ENCODE measurements around the gene DNM3.

Gene DNM3

DNA sequence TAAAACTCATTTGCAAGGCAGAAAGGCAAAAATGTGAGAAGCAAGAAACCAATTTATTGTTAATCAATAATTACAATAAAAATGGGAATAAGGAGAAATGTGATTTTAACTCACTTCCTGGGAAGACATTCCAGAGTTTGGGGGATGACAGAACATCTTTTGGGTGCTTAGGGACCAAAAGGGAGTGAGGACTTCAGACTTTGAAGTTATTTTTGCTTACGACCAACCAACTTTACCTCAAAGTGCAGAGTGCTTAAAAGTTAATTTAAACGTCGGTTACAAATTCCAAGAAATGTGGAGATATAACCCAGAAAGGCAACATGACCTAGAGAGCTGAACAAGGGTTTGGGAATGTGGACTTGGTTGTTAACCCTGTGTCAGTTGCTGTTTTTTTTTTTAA is 344.7 kb downstream of the DNM3 start:
- DNase-seq = no peak

DNA sequence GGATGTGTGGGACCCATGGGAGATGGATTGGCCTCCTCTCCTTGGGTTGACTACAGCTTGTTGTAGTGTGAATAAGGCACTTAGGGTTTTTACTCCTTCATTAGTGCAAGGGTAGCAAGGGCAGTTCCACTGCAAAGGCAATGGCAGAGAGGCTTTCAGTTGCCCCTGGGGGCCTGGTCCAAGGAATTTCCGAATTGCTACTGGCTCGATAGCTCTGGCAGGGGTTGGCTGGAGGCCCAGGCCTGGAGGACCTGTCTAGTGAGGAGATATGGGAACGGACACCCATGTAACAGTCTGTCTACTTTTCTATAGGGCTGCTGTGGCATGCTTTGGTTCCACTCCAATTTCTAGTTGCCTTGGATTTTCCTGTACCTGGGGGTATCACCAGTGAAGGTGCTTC is 360.3 kb downstream of the DNM3 start:
- DNase-seq = no peak

DNA sequence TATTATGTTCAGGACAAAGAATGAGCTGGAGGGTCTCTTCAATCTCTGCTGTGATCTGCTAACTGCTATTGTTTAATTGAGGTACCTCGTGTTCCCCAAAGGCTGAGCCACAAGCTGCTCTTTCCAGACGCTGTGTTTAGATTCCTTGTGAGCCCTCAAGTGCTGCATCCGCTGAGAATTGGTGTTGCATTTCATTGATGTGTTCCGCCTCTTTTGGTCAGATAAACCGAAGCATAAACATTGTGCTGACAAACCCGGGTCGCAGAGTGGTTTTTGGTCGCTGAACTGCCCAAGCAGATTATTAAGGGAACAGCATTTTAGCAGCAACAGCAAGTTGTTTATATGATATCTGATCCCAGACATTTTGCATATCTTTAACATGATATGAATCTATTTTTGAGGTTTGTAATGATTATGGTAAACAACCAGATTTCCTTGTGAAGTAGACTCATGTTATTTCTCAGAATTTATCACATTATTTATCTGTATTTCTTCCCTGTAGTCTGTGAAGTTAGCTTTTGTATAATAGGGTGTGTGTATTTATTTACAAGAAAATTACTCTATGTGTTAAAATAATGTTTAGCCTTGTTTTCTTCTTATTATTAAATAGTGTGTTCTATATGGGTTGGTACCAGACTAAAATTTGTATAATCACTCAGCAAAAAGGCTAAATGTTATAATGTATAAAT is 362.0 kb downstream of the DNM3 start:
- peak; percentile 43 for DNase-seq

DNA sequence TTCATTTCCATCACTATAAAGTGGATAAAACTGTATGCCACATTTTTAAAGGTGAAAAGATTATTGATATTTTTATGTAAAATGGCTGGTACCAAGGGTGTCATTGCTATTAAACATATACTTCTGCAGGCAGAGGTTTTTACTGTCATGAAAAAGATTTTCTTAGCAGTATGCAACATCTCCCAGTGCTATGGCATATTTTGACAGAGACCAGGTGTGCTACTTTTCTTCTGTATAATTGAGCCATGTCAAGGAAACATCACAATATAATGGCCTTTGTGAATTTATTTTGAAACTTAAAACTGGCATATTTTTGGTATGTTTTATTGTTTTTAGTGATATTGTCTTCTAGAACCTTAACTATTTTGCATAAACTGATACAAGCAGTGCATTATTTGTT is 362.6 kb downstream of the DNM3 start:
- DNase-seq = no peak

DNA sequence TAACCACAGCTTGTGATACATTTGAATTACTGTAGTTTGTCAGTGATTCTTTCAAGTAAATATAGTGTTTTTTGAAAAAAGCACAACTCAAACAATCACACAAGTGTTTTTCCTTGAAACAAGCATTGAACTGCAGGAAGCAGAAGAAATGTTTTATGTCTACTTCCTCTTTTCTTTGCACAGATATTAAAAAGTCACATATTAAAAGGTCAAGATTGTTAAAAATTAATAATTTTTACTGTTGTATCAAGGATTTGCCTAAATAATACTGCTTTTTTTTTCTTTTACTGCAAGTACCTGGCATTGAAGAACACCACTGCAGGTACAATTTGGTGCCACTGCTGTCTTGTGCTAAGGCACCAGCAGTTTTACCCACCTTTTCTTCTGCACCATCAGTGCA is 365.0 kb downstream of the DNM3 start:
- DNase-seq = no peak

DNA sequence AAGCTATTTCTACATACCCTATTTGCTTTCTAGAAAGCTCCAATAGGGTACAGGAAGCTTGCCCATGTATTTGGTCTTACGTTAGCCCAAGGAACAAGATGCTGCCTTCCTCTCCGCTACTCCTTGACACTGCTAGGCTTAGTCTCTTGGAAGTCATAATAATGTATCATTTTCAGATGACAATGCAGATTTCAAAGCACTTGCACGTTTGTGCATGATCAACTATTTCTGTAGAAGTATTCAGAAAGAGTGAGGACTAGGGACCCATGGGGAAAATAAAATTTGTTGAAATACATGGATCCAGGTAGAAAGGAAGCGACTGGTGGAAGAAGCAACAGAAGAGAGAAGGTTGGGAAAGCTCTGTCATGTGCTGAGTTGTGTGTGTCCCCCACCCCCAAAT is 367.3 kb downstream of the DNM3 start:
- no peak for DNase-seq

DNA sequence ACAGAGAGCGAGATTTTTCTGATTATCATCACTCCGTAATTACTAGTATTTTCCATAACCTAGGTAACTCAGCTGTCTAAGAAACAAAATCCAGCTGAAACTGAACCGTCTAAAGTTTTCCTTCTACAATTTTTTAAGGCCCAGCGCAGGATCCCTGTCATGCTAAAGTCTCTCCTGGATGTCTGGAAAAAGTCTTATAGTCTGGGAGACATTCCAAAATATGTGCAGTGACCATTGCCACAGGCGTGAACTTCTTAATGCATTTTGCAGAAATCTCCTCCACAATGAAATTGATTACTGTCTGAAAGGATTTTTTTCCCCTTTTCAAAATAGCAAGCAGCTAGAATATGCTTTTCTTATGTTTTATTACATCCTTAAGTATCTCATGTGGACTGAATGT is 369.9 kb downstream of the DNM3 start:
- DNase-seq = no peak

DNA sequence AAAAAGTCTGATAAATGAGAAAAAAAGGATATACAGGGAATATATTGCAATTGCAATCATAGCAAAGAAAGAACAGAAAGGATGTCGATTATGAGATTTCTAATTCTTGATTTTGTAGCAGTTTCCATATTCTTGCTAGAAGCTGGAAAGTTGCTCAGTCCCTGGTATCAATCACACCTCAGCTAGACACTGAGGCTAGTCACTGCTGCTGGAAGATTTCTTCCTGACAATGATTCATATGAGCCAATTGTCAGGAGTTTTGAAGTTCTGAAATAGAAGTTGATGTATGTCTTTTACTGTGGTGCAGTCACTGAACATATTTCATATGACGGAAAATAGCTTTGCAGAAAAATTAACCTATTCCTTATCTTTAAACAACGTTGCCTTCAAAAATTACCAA is 370.8 kb downstream of the DNM3 start:
- no peak for DNase-seq

DNA sequence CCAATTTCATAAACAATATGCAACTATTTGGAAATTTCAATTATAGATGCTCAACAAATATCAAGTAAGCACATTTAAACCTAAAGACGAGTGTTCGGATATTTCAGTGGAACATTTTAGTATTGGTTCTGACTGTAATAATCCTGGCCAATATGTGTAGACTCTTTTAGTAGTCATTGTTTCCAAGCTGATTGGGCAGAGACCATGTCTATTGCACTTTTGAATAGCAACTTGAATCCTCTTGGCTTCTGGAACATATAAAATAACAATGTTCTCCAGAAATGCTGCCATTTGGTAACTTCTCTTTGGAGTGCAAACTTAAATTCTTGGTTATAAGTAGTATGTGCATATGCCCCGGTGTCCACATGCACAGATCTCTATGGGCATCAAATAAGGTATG is 373.7 kb downstream of the DNM3 start:
- DNase-seq = no peak

DNA sequence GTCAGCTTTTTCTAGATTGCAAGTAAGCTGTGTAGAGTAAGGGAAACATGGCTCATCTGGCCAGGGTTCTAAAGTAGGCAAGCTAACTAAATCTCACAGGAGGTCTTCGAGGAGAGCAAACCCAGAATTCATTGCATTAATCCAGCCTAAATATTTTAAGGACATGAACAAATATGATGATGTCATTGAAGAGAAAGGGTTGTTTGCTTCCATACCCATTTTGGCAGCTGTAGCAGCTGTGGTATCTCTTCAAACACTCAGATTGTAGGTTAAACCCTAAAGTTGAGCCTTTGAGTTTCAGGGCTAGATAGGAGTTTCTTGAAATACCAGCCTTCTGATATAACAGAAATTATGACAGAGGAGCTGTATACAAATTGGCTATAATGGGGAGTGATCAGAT is 378.7 kb downstream of the DNM3 start:
- no peak for DNase-seq

DNA sequence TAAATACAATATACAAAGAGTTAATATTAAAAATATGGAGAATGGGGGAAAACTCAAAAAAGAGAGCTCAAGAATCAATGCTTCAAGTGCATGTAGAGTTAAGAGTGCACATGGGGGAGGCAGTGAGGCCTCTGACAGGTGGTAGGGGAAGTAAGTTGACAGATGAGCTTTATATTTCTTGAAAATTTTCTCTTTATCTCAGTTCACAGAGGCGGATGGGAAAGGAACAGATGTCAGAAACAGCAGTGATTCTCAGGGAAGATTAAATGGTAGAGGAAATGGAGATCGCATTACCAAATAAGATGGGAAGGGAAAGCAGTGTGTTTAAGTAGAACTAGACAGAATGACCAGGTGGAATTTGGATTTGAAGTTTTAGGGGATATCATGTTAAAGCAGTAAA is 379.1 kb downstream of the DNM3 start:
- peak; percentile 92 for DNase-seq

DNA sequence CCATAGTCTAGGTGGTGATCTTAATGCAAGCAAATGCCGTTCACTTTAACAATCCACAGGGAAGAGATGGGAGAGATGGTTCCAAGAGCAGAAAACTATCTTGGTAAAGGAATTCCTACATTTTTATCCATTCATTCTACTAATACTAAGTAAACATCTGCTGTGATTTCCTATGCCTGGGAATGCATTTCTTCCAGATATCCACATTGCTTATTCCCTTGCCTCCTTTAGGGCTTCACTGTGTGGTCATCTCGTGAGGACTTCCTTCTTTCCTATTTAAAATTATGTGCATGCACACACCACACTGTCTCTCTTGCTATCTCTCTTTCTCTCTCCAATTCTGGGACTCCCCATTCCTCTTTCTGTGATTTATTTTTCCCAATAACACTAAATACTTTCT is 380.1 kb downstream of the DNM3 start:
- DNase-seq = no peak

DNA sequence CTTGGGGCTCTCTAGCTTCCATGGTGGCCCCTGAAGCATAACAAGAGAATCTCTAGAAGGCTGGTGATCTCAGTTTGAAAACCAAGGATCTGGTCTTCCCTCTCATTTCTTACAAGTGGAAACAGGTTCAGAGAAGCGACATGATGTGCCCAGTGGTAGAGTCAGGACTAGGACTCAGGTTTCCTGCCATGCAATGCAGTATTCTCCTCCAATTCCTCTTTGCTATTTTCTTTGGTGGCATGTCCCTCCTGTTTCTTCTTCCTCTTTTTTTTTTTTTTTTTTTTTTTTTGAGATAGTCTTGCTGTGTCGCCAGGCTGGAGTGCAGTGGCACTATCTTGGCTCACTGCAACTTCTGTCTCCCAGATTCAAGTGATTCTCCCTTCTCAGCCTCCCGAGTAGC is 383.6 kb downstream of the DNM3 start:
- DNase-seq = no peak

DNA sequence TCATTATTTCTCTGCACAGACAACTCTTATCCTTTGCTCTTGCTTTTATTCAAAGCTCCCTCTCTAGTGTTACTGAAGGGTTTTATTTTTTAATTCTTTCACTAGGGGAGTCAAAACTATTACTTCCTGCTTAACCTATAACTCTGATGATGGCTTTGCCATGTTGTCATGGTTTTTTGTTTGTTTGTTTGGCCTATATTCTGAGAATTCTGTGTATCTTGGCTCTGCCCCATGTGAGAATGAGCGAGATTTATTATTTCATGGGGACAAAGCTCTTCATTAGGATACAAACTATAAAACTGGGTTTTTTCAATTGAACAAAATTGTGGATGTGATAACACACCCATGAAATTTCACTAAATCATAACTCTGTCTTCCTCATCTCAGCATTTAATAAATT is 388.6 kb downstream of the DNM3 start:
- DNase-seq = no peak

DNA sequence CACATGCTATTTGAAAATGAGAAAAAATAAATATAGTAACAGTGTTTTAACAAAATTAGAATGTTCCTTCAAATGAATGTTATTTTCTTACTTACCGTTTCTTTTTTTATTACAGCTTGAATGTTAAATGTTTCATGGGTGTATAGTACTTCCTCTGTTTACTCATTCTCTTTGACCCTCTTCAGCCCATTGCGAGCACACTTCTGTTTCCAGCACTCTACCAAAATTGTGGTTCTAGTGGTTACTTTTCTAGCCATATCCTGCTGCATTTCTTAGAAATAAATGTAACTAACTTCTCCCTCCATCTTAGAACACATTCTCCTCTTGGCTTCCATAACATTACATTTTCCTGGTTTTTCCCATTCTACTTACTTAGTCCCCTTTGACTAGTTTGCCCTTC is 389.2 kb downstream of the DNM3 start:
- DNase-seq = no peak

DNA sequence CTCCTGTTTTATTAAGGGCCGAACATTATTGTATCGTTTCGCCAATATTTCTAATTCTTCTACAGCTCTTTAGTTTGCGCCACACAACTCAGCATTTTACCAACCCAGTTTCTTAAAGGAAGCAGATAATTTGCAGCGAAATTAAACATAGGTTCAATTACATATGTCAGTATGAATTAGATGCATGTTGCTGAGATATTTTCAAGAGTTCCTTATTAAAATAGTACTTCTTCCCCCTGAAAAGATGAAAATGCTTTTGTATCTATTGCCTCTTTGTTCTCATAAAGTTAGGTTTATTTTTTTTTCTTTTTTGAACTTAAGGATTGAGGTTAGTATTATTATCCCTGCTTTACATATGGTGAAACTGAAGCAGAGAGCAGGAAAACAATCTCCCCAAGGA is 395.7 kb downstream of the DNM3 start:
- no peak for DNase-seq

DNA sequence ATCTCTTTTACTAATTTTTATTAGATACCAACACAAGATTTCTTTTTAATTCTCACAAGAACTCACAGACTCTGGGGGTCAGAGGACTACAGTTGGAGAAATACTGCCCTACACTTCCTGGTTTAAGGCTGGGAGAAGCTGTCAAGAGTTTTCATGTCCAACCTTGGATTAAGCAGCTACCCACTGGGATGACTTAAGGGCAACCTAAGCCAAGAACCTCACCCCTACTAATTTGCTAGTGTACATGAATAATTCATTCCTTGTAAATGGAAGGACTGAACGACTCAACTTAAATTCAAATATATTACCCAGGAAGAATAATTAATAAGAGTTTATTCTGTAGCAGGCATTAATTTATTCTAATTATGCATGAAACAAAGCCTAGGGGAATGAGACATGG is 396.9 kb downstream of the DNM3 start:
- no peak for DNase-seq

DNA sequence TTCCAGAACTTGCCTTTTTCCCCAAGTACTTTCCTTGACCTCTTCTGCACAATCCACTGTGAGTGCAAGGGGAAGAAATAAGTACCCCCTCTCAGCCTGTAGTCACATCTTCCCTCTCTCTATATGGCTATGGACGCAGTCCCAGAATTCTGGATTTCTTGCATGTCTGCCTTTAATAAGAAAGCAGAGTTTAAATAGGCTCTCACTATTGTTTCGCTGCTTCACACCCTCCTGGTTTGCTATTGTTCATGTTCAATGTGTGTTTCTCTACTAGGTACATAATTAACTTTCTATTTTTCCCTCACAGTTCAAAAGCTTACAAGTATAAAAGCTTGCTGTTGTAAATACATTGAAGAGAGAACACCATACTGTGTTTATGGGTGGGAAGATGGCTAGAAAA is 397.7 kb downstream of the DNM3 start:
- no peak for DNase-seq

DNA sequence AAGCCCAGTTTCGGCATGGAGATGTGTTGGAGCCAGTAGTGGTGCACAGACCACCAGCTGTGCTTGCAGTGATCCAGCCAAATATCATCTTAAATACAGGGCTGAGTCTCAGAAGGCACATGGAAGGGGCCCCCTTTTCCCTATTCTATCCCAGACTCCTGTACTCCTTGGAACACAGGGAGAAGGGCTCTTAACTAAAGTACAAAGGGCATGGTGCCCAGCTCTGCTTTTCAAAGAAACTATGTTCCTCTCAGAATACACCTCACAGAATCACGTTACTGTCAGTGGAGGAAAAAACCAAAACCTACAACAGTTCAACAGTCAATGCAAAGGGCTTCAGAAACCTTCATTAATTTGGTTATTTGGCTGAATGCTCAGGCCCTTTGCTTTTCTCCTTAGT is 398.6 kb downstream of the DNM3 start:
- DNase-seq = no peak

DNA sequence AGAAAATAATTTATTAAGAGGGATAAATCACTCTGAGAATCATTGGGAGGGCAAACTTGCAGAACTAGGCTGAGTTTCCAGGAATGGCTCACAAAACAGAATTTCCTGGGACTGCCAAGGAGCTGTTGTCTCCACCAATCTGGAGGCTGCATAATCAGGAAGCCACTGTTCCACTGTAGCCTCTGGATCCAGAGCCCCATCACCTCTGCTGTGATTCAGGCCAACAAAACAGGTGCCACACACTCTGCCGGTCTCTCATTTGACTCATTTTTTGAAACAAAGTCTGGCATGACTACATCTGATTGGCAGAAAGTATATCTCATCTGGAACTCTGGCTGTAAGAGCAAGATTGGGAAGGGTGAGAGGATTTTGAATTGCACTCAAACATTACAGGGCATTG is 400.2 kb downstream of the DNM3 start:
- no peak for DNase-seq

DNA sequence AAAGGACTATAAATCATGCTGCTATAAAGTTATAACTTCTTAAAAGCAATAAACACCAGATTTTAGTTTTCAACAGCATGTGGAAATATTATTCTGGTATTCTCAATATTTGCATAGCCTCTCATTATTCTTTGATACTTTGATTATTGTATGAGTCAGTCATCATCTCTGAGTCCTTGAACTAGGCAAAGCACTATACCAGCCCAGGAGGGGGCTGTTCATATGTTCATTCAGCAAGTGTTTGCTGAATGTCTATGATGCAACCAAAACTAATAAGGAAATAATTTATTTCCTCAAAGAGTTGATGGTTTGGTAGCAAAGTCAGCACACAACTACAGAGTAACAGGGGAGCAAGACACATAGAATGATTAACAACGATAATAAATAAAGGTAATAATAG is 403.6 kb downstream of the DNM3 start:
- no peak for DNase-seq

DNA sequence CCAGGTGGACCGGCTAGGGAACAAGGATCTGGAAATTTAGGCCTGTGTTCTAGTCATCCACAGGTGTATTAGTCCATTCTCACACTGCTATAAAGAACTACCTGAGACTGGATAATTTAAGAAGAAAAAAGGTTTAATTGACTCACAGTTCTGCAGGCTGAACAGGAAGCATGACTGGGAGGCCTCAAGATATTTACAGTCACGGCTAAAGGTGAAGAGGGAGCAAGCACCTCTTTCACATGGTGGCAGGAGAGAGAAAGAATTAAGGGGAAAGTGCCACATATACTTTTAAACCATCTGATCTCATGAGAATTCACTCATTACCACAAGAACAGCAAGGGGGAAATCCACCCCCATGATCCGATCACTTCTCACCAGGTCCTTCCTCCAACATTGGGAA is 404.5 kb downstream of the DNM3 start:
- no peak for DNase-seq

DNA sequence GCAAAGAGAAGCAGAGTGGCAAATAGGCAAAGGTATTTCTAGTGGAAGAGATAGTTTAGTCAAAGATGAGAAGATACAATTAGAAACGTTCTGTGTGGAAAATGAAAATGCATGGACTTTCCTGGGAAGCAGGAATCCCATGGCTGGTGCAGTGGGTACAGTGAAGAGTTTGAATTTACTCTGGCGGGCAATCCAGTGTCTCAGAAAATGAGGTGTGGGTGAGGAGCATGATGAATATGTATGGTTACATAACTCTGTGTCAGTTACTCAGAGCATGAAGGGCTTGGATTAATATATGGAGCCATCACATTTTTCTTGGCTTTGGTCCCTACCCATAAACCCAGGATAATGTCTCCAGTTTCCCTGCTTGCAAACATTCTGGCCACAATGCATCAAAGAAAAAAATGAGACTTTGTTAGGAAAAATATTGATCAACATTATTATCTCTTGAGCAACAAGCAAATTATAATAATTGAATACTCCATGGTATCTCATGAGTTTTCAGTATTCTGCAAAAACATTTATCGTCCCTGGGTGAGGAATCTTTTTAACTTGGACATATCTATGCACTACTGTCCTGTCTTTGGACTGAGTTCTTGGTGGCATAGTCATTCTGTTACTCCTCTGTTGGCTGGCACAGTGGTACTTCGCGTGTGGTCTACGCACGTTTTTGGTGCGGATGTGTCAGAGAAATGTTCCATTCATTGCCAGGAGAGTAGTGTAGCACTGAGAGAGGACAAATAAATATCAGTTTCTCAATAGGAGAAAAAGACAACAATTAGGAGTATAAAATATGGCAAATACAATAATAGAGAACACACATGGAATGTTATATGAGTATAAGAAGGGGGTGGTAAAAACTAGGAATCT is 405.5 kb downstream of the DNM3 start:
- DNase-seq = no peak

DNA sequence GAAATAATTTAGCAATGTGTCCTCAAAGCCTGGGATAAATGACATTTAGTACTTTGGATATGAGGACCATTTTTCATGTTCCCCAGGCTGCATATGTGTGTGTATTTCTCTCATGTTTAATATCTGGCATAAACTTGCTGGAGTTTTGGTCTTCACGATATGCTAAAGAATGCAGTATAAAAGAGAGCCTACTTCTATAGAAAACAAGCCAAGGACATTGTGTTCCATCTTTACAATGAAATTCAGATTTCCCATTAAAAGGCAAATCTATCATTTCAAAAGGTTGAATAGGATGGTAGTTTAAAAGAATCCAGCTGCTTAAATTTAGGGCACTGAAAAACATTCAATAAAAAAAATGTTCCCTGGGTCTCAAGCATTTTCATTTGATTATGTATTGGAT is 410.2 kb downstream of the DNM3 start:
- no peak for DNase-seq

DNA sequence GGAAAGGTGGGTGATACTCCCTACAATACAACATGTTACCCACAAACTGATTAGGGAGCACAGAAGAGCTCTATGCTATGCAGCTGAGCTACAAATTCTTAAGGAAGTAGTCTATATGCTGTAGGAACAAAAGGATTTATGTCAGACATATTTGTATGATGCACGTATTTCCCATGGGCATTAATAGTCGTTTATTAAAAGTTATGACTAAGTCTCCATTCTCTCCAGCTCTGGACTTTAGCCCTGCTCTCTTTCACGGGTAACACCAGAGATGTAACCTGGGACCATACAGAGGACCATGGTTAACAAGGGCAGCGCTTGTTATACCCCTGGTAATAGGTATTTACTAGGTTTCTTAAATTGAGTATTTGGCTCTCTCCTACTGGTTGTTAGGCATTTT is 411.0 kb downstream of the DNM3 start:
- DNase-seq = no peak
